VCaP (cell line): ENCODE results near the gene C11orf54.
A peak's percentile ranks its signal among the peaks of the same experiment; 100 is the strongest.
"Not testable (repeated sequence)": the region's sequence is repeated elsewhere in the genome, so short reads cannot be mapped to it uniquely, and the experiment has no call there.

ENCODE experiments used
- H3K27ac ChIP-seq: fragments of 450-650 bp; 2 replicates; pipeline ENCODE4 v1.5.1; 2017
- CTCF ChIP-seq: fragments of 450-650 bp; conservative IDR thresholded peaks from 2 replicates; pipeline ENCODE4 v1.5.1; 2017; ENCODE audit warnings: mild to moderate bottlenecking, moderate library complexity

C11orf54 gene

GRCh38 chr11:93766504-93766903, 25.0 kb downstream of the C11orf54 start:
- no peak for TF ChIP-seq CTCF
- no peak overlapping the region for H3K27ac ChIP-seq

- no peak for TF ChIP-seq CTCF
- no peak overlapping the region for H3K27ac ChIP-seq
These were observed 25.5 kb downstream of the C11orf54 start for GRCh38 chr11:93767018-93767417.

- TF ChIP-seq CTCF: no peak
These were observed 28.7 kb downstream of the C11orf54 start for GRCh38 chr11:93770160-93770559.

GRCh38 chr11:93772123-93772522, 30.7 kb downstream of the C11orf54 start:
- no peak overlapping the region for H3K27ac ChIP-seq
- TF ChIP-seq CTCF: no peak

More at GRCh38 chr11:93770160-93770559, 28.7 kb downstream of the C11orf54 start:
- no peak overlapping the region for H3K27ac ChIP-seq

GRCh38 chr11:93773045-93773477, 31.6 kb downstream of the C11orf54 start:
- no peak overlapping the region for H3K27ac ChIP-seq
- TF ChIP-seq CTCF: no peak

GRCh38 chr11:93773601-93774200, 32.2 kb downstream of the C11orf54 start:
- H3K27ac ChIP-seq: no peak overlapping the region
- no peak for TF ChIP-seq CTCF

- not testable (repeated sequence) for H3K27ac ChIP-seq
These were observed 33.1 kb downstream of the C11orf54 start for GRCh38 chr11:93774560-93774959.

- peak; percentile 11; the same call in 1 of the 2 replicates for TF ChIP-seq CTCF
- no peak overlapping the region for H3K27ac ChIP-seq
These were observed 33.8 kb downstream of the C11orf54 start for GRCh38 chr11:93775289-93775688.
